GM19463 (cell line): ENCODE measurements around the gene WDR18.

Experiments
- ATAC-seq: cut with Tn5 transposase; IDR thresholded peaks from one replicate; pipeline ENCODE4 v1.9.1; 2021; ENCODE audit warnings: mild to moderate bottlenecking, moderate library complexity; ENCODE audit not compliant: unreplicated experiment

WDR18 gene

DNA sequence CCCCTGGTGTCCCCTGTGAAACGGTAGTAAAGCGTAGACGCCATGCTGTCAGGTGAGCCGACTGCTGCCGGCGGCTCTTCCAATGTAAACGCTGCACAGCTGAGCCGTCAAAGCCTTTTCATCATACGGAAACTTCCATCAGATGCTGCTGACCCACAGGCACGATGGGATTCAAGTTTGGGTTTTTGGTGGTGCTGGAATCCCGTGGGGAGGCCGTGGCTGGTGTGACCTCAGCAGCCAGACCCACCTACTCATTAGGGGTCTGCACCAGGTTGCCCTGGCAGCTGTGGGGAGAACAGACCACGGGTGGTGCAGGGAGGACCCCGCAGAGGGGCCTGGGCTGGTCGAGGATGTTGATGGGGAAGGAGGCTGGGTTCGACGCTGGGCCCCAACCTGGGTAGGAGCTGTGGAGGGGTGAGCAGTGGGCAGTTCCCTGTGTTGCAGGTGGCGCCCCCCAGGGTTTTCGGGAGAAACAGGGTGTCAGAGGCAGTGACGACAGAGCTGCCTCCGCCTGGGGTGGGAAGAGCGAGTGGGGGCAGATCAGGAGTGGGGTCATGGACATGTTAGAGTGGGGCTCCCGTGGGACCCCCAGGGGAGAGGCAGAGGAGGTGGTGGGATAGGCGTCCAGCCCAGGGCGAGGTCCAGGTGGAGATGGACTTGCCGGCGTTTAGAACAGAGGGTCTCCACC, 22.7 kb downstream of the WDR18 start:
- ATAC-seq = no peak

DNA sequence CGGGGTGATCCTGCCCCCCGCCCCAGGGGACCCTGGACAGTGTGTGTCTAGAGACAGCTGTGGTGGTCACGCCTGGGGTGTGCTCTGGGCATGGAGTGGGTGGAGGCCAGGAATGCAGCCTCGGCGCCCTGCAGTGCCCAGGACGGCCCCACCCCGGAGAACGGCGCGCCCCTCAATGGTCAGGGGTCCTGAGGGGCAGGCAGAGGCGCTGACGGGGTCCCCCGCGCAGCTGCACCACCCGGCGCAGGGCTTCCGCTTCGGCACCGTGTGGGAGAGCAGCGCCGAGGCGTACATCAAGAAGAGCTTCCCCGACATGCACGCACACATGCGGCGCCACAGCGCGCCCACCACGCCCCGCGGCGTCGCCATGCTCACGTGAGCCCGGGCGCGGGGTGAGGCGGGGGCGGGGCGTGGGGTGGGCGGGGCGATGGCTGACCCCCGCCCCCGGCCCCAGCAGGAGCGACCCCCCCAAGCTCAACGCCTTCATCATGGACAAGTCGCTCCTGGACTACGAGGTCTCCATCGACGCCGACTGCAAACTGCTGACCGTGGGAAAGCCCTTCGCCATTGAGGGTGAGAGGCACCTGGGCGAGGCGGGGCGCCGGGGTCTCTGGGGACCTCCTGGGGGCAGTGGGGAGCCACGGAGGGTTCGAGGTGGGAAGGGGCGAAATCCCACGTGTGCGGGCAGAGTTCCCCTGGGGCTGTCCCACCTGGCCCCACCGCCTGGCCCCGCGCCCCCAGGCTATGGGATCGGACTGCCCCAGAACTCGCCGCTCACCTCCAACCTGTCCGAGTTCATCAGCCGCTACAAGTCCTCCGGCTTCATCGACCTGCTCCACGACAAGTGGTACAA, 23.5 kb downstream of the WDR18 start:
- ATAC-seq = no peak

DNA sequence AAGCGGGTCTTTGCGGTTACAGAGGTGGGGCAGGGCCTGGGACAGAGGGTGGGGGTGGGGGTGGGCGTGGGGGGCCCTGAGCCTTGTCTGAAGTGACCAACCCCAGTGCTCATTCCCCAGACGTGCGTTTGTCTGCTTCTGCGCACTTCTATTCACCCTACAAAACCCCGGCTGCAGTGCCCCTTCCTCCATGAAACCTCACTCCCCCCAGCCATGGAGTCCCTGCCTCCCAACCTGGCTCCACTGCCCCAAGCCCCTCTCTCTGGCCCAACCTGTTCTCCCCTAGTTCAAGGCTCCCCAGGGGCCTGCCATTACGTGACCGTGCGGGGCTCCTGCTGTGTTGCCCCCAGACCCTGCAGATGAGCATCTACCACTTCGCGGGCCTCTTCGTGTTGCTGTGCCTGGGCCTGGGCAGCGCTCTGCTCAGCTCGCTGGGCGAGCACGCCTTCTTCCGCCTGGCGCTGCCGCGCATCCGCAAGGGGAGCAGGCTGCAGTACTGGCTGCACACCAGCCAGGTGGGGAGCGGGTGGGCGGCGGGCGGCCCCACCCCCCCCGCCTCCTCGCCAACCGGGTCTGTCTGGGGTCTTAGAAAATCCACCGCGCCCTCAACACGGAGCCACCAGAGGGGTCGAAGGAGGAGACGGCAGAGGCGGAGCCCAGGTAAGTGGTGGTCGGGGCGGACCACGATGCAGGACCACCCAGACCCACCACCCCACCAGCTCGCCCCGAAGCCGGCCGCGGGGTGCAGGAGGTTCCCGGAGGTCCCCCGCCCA, 24.3 kb downstream of the WDR18 start:
- ATAC-seq = no peak

DNA sequence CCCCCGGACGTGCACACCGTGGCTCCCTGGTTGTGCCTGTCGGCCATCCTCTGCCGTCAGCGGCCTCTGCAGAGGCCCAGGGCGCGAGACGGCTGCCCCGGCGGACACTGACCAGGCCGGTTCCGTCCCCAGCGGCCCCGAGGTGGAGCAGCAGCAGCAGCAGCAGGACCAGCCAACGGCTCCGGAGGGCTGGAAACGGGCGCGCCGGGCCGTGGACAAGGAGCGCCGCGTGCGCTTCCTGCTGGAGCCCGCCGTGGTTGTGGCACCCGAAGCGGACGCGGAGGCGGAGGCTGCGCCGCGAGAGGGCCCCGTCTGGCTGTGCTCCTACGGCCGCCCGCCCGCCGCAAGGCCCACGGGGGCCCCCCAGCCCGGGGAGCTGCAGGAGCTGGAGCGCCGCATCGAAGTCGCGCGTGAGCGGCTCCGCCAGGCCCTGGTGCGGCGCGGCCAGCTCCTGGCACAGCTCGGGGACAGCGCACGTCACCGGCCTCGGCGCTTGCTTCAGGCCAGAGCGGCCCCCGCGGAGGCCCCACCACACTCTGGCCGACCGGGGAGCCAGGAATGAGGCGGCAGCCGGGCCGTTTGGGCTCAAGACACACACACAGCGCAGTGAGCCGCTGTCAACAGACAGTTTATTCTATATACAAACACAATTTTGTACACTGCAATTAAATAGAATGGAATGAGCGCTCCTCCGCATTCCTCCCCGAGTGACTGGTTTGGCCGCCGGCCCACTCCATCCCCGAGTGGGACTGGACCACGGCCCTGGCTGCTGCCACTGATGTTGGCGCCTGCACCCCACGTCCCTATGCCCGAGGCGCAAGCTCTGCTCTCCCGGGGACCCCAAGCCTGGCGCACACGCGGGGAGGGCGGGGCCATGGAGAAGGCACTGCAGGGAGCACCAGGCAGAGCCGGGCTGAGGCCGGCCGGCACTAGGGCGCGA, 25.2 kb downstream of the WDR18 start:
- ATAC-seq = no peak

DNA sequence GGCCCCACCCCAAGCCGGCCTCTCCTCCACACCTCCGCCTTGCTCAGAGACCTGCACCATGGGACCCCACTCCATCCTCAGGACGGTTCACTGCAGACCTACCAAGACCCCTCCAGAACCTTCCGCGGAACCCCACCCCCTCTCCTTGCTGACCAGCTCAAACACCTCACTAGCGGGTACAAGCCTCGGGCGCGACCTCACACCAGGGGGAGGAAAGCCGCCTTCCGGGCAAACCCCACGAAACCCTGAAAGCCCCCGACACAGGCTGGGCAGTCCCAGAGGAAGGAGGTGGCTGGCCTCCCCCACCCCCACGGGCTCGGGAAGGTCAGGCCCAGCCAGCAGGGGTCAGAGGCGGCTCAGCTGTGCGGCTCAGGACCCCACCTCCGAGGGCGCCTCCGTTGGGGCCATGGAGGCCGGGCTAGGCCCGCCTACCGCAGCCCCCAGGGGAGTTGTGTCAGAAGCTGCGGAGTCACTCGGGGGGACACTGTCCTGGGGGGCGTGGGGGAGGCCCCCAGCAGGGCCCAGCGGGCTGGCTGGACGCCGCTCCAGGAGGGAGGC, 25.9 kb downstream of the WDR18 start:
- no peak for ATAC-seq

DNA sequence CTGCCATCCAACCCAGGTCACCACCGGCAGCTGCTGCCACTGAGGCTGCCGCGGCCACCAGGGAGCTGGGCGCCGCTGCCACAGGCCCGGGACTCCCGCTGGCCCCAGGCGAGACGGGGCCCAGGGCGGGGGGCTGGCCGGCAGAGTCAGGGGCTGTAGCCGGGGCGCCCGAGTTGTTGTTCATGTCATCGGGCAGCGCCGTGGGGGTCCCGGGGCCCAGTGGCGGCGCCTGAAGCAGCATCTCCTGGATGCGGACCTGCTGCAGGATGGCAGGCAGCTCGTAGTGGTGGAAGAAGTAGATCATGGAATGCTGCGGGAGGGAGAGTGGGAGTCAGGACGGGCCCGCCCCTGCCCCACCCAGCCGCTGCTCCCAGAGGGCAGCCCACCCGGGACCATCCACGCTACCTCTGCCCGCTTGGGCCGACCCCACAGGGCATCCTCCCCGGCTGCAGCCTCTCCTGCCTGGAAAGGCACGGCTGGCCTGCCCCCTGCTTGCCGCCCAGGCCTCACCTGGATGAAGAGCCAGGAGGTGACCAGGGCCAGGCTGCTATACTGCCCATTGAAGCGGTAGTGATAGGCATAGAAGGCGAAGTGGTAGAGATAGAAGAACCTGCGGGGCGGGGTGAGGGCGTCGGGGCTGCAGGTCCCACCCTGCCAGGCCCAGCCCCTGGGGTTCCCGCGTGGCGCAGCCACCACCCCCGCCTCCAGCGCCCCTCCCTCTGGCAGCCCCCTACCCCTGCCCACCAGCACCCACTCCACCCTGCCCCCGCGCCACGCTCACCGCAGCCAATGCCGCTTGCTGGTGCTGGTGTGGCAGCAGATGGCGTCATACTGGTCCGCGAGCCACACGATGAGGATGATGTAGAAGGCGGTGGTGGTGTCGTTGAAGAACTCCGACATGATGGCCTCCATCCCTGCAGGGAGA, 26.7 kb downstream of the WDR18 start:
- ATAC-seq = no peak

DNA sequence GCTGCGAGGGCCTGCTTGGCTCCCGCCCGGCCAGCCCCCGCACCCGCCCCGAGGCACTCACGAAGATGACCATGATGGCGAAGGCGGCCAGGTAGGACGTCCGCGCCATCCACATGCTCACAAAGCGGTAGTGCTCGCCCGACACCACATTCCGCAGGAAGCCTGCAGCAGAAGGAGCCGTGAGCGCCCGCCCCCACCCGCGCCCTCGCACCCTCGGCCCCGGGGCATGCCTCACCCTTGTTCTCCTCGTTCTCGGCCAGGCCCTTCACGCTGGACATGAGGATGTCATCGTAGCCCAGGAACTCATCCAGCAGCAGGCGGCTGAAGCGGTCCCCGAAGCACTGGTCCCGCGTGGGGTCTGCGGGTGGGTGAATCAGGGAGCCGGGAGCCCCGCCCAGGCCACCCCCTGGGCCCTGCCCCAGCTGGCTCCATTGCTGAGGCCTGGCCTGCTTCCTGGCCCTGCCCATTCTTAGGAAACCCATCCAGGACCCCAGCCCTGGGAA, 27.7 kb downstream of the WDR18 start:
- no peak for ATAC-seq

DNA sequence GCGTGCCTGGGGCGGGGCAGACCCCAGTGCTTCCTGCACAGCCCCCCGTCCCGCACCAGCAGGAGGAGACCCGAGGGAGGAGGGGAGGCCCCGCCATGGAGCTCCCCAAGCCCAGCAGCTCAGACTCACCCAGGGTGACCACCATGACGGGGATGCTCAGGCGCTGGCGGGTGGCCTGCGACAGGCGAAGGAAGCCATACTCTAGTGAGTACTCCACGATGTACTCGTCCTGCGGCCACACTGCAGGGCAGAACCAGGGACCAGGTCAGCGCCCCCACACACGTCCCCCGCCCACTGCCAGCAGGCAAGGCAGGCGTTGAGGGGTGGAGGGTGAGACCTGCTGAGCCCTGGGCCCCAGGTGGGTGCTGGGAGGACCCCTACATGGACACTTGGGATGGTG, 28.2 kb downstream of the WDR18 start:
- ATAC-seq = no peak

DNA sequence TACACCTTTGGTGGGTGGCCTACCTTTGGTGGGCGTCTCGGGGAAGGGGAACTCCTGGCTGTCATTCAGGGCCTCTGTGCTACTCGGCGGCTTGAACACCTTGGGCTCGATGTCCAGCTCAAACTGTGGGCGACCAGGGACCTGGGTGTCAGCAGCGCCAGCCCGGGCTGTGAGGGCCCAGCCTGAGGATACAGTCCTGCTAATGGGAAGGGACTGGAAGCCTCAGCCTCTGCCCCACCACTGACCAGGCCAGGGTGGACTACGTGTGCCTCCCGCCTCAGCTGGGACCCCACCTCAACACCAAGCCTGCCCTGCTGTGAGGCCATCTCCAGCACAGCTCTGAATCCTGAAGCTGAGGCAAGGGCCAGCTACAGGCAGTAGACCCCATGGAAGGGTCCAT, 29.1 kb downstream of the WDR18 start:
- no peak for ATAC-seq

DNA sequence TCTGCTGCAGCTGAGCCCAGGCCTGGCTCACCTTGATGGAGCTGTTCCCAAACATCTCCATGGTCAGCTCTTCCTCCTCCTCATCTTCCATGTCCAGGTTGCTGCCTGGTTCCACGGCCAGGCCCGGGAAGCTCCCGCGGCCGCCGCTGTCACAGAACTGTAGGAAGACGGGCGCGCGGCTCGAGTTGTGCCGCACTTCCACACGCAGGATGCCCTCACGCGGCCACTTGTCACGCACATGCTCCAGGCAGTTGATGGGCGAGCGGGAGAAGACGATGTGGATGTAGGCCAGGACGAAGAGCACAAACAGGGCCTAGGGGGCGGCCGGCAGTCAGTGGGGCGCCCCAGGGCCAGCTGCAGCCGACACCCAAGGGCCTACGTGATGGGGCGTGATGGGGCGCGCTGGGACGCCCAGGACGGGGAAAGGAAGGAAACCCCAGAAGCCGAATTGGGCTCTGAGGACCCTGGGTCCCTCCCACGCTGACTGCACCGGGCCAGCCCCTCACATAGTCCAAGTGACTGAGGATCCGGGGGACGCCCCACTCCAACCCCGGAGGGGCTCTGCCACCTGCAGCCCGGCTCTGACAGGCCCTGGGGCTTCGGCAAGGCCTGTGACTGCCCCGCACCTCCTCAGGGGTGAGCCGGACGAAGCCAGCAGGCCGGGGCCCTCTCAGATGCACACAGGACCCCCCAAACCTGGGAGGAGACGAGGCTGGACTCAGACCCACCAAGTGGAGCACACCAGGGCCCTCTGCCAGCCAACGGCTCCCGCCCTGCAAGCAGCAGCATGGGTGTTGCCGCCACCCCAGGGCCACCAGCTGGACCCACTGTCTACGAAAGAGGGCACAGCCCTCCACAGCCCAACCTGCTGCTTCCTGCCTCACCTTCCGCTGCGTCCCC, 30.3 kb downstream of the WDR18 start:
- ATAC-seq = no peak

DNA sequence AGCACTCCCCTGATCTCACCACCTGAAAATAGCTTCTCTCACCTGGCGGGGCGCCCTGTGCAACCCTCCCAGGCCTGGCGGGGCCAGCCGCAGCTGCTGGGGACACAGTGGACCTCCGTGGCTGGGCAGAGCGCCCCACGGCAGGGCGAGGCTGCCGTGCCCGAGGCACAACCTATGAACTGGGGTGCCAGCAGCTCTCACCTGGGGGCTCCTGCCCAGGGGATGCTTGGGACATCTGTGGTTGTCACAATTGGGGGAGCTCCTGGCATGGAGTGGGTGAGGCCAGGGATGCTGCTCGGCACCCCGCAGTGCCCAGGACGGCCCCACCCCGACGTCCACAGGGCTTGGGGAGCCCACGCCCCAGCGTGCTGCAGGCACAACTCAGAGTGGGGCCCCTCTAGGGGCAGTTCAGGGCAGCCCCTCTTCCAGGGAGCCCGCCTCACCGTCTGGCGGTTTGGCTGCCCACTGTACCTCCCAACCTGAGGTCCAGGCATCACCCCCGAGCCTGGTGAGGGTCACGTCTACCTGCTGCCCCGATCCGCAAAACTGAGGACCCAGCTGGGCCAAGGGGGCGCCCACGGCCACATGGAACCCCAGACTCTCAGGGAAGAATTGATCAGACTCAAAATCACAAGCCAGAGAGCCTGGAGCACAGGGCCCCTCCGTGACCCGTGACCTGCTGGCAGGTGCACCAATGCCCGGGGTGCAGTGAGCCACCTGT, 31.1 kb downstream of the WDR18 start:
- ATAC-seq = no peak

DNA sequence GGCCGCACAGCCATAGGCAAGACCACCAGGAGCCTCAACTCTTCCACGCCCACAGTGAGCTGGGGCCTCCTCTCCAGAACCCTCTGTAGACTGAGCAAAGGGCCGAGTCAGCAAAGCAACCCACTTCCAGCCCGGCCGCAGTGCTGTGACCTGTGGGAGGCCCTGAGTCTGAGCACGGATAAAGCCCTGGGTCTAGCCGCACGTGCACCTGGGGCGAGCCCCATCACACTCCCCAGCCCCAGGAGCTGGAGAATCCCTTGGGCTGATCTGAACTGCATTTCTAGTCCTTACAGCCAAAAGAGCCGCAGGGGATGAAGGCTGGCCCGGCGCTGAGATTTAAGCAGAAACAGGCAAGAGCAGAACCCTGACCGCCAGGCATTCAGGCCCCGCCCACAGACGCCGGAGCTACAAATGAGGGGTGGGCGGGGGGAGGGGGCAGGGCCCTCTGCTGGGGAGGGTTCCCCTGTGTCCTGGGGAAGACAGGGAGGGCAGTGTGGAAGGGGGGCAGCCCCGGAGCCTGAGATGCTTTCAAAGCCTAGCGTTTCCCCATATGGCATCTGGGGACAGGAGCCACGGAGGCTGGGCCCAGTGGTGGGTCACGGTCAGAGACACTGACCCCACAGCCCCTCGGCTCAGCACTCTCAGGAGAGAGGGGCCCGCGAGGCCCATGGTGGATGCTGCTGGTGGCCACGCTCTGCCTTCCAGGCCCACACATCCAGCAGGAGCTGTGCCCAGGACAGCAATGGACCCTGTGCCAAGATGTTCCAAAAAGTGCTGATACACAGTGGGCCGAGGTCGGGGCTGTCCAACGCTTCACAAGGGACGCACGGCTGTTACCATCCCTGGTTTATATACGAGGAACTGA, 31.9 kb downstream of the WDR18 start:
- ATAC-seq = no peak

DNA sequence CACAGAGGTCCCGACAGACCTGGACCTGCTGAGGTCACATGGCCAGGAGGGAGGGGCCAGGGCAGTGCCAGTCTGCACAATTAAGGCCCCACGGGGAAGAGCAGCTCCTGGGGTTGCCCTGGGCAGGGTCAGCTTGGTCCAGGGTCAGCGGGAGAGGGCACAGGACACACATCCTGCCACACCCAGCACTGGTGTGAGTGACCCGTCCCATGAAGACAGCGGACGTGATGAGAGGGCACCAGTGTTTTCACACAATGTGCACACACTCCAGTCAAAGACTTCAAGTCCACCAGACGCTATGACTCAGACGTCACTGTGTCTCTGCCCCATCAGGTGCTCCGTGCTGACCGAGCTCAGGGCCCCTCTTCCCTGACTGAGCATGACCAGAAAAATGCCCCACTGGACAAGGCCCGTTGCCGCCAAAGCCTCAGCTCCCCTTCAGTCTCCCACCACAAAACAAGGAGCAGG, 32.5 kb downstream of the WDR18 start:
- no peak for ATAC-seq

DNA sequence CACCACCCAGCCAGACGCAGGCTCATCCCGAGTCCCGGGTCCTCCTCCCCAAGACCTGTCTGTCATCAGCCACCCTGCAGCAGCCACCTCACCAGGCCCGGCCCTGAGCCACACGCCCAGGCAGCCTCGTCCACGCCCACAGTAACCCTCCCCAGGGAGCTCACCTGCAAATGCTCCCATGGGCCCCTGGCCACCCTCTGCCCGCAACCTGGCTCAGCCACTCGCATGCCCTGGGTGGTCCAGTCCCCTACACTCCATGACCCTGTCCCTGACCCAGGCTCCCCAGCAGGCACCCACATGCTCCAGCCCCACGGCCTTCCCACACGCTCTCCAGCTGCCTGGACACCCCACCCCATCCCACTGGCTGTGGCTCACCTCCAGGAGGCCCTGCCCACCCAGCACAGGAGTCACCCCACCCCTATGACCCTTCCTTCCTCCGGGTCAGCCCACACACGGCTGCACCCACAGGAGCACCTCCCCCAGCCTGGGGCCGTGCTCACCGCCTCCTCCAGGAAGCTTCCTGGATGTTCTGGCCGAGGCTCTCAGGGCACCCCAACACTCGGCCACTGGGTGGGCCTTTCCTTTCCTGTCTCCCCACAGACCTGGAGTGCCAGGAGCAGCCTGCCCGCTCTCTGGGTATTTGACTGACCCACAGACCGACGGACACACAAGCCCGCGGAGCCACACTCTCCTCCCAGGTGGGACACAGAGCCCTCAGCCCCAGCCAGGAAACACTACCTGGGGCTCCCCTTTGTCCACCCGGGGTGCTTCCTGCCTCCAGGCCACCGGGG, 33.2 kb downstream of the WDR18 start:
- ATAC-seq = no peak

DNA sequence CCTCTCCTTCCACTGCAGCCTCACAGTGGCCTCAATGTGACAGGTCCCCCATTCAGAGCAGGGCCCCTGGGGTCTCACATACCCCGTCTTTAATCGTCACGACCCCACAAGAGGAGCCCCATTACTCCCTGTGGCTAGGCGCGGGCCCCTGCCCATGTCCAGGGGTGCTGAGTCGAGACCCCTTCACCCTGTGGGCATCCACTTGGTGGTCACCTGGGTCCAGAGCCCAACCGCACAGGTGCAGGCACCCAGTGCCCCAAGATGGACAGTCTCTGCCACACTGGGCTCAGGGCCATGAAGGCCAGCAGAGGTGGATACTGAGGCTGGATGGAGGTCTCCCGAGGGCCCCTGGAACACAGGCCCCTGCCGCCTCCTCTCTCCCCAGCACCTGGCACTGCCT, 33.8 kb downstream of the WDR18 start:
- no peak for ATAC-seq

DNA sequence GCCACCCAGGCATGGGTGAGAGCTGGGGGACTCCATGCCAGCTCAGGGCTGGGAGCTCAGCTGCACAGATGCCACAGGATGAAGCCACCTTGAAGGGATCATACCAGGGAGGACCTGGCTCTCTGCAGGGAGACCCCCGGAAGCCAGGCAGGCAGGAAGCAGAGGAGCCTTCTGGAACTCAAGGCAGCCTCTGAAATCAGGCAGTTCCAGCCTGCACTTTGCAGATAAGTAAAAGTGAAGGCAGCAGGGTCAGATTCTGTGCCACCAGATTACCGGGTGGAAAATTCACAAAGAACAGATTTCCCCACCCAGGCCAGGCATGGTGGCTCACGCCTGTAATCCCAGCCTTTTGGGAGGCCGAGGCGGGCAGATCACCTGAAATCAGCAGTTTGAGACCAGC, 34.2 kb downstream of the WDR18 start:
- ATAC-seq = no peak
